Effector memory CD8-positive, alpha-beta T cell (primary cell): ENCODE measurements around the gene ZSWIM3.
A peak's percentile ranks its signal among the peaks of the same experiment; 100 is the strongest.

ENCODE experiments used
- ATAC-seq: fragments of 150-1000 bp; cut with Tn5 transposase; replicated peaks from 2 replicates; pipeline ENCODE4 v1.10.0; 2021; ENCODE audit warnings: mild to moderate bottlenecking, moderate library complexity
- DNase-seq, 3 experiments: peaks; one replicate each; pipeline ENCODE4 v3.0.0; 2021
- H3K27ac Mint-ChIP-seq, 2 donors: one replicate each; pipeline ENCODE4 v1.8.0; 2022; ENCODE audit warnings: mild to moderate bottlenecking in 2 of 2, mixed read lengths in 2 of 2, moderate library complexity in 2 of 2
- H3K27me3 Mint-ChIP-seq, 2 donors: one replicate each; pipeline ENCODE4 v1.8.0; 2022; ENCODE audit warnings: mixed read lengths in 2 of 2
- H3K36me3 Mint-ChIP-seq: one replicate; pipeline ENCODE4 v1.8.0; 2022; ENCODE audit warnings: mild to moderate bottlenecking, moderate library complexity, mixed read lengths; ENCODE audit not compliant: insufficient read depth
- H3K4me1 Mint-ChIP-seq, 2 donors: one replicate each; pipeline ENCODE4 v1.8.0; 2022; ENCODE audit warnings: low read depth in 2 of 2, mixed read lengths in 2 of 2
- H3K4me3 Mint-ChIP-seq, 2 donors: one replicate each; pipeline ENCODE4 v1.8.0; 2022; ENCODE audit warnings: mild to moderate bottlenecking in 2 of 2, mixed read lengths in 2 of 2, moderate library complexity in 2 of 2
- H3K9me3 Mint-ChIP-seq, 2 donors: one replicate each; pipeline ENCODE4 v1.8.0; 2022; ENCODE audit warnings: mixed read lengths in 2 of 2

Gene ZSWIM3

GRCh38 chr20:45918779-45919537 is 61.5 kb downstream of the ZSWIM3 start:
- peaks cover 29 to 72% of the 10 kb centered on the region in 2 donors for H3K27me3 Mint-ChIP-seq
- no peaks in the 10 kb centered on the region for H3K36me3 Mint-ChIP-seq
- H3K9me3 Mint-ChIP-seq = no peaks in the 10 kb centered on the region
- H3K4me3 Mint-ChIP-seq = no peak overlapping the region
- no peak for ATAC-seq
- no peak overlapping the region for H3K27ac Mint-ChIP-seq
- no peaks in the 10 kb centered on the region for H3K4me1 Mint-ChIP-seq
- no peak for DNase-seq

- Mint-ChIP-seq H3K4me1 (no peaks in the 10 kb centered on the region), H3K27ac (no peak overlapping the region), H3K4me3 (no peak overlapping the region), H3K27me3 (peaks cover 29 to 72% of the 10 kb centered on the region in 2 donors), H3K9me3 (no peaks in the 10 kb centered on the region), H3K36me3 (no peaks in the 10 kb centered on the region)
- ATAC-seq (no peak), DNase-seq (no peak)
These were observed 62.4 kb downstream of the ZSWIM3 start for GRCh38 chr20:45919542-45920399.

- no peak overlapping the region for H3K27ac Mint-ChIP-seq
- DNase-seq (no peak), ATAC-seq (no peak)
- H3K9me3 Mint-ChIP-seq = no peaks in the 10 kb centered on the region
- H3K4me1 Mint-ChIP-seq = no peaks in the 10 kb centered on the region
- no peak overlapping the region for H3K4me3 Mint-ChIP-seq
- H3K36me3 Mint-ChIP-seq = no peaks in the 10 kb centered on the region
- peaks cover 29 to 64% of the 10 kb centered on the region in 2 donors for H3K27me3 Mint-ChIP-seq
These were observed 63.3 kb downstream of the ZSWIM3 start for GRCh38 chr20:45920462-45921336.

- H3K36me3 Mint-ChIP-seq = no peaks in the 10 kb centered on the region
- no peaks in the 10 kb centered on the region for H3K4me1 Mint-ChIP-seq
- H3K27me3 Mint-ChIP-seq = peaks cover 29 to 56% of the 10 kb centered on the region in 2 donors
- DNase-seq (no peak), ATAC-seq (no peak)
- H3K4me3 Mint-ChIP-seq = no peak overlapping the region
- H3K27ac Mint-ChIP-seq = no peak overlapping the region
- no peaks in the 10 kb centered on the region for H3K9me3 Mint-ChIP-seq
These were observed 64.1 kb downstream of the ZSWIM3 start for GRCh38 chr20:45921337-45922189.

- no peaks in the 10 kb centered on the region for H3K9me3 Mint-ChIP-seq
- no peak overlapping the region for H3K4me3 Mint-ChIP-seq
- peaks cover 3% of the 10 kb centered on the region for H3K36me3 Mint-ChIP-seq
- no peaks in the 10 kb centered on the region for H3K4me1 Mint-ChIP-seq
- DNase-seq (no peak), ATAC-seq (no peak)
- no peak overlapping the region for H3K27ac Mint-ChIP-seq
- H3K27me3 Mint-ChIP-seq = peaks cover 23 to 33% of the 10 kb centered on the region in 2 donors
These were observed 67.2 kb downstream of the ZSWIM3 start for GRCh38 chr20:45924391-45925261.

- H3K4me1 Mint-ChIP-seq = no peaks in the 10 kb centered on the region
- DNase-seq = no peak
- H3K9me3 Mint-ChIP-seq = no peaks in the 10 kb centered on the region
- H3K27ac Mint-ChIP-seq = no peak overlapping the region
- no peak overlapping the region for H3K4me3 Mint-ChIP-seq
- peaks cover 12 to 19% of the 10 kb centered on the region in 2 donors for H3K27me3 Mint-ChIP-seq
- peaks cover 3% of the 10 kb centered on the region for H3K36me3 Mint-ChIP-seq
- ATAC-seq = no peak
These were observed 68.5 kb downstream of the ZSWIM3 start for GRCh38 chr20:45925821-45926506.

GRCh38 chr20:45926731-45927070 is 69.3 kb downstream of the ZSWIM3 start:
- Mint-ChIP-seq H3K36me3 (peaks cover 3% of the 10 kb centered on the region), H3K27me3 (peaks cover 5 to 12% of the 10 kb centered on the region in 2 donors), H3K4me1 (no peaks in the 10 kb centered on the region), H3K9me3 (no peaks in the 10 kb centered on the region), H3K27ac (no peak overlapping the region), H3K4me3 (no peak overlapping the region)
- no peak for DNase-seq
- no peak for ATAC-seq

- Mint-ChIP-seq H3K36me3 (peaks cover 3% of the 10 kb centered on the region), H3K27ac (peak overlapping the region in 1 of 2 donors; percentile 63), H3K4me1 (no peaks in the 10 kb centered on the region), H3K27me3 (peaks cover 0 to 6% of the 10 kb centered on the region in 2 donors), H3K4me3 (no peak overlapping the region), H3K9me3 (no peaks in the 10 kb centered on the region)
- DNase-seq (no peak), ATAC-seq (no peak)
These were observed 69.9 kb downstream of the ZSWIM3 start for GRCh38 chr20:45927071-45927878.
